Cerebellar nuclear complex (tissue), 1 donor: ENCODE results near the gene RFX1.
"Not testable (repeated sequence)": the region's sequence is repeated elsewhere in the genome, so short reads cannot be mapped to it uniquely, and the experiment has no call there.

Experiments used
- DNase-seq, 2 experiments: peaks; one replicate each; lab custom pipeline; 2025; lab: John Stamatoyannopoulos, UW

The RFX1 gene

GRCh38 chr19:14006085-14006765, at the start of gene RFX1:
Gene RFX1, minus strand, starts transcription at chr19:14006320. Its CDS starts 12,477 bp downstream, at chr19:13993843.
- peak; percentile 97 to 99 for DNase-seq

GRCh38 chr19:14055396-14055795, 49.3 kb upstream of the RFX1 start:
- no peak for DNase-seq

DNA sequence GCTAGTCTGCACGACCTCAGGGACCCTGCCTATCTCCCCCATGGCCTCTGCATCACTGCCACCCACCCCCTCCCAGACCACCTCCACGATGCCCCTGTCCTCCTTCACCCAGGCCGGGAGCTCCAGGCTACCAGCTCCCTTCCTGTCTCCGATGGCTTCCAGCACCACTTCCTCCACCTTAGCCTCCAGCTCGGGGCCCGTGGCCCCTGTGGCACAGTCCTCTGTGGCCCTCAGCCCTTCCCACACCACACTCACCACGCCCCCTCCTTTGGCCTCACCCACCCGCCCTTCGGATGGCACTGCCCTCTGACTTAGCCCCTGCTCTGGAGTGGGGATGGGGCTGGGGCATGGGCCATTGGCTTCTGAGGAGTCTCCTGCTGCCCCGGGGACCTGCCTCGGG, 48.6 kb upstream of the RFX1 start:
- no peak for DNase-seq

- no peak for DNase-seq
Observed at GRCh38 chr19:14054099-14054498, 48.0 kb upstream of the RFX1 start.

- DNase-seq = no peak
Observed at GRCh38 chr19:14053500-14053899, 47.4 kb upstream of the RFX1 start.

DNA sequence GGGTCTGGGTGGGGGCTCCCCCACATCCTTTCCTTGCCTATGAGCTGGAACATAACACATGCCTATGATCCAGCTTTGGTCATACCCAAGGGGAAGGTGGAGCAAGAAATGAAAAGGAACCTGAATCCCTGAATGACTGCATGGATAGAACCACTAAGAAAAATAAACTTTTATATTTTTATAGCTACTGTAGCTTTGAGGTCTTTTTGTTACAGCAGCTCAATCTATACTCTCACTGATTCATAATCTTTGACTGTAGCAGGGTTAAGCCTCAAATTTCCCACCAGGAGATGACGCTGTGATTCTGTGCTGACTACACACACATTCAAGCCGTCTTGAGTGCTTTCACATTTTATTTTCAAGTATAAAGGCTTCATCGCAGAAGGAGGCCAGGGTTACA, 46.9 kb upstream of the RFX1 start:
- no peak for DNase-seq

GRCh38 chr19:14052470-14052869, 46.4 kb upstream of the RFX1 start:
- DNase-seq = no peak

DNA sequence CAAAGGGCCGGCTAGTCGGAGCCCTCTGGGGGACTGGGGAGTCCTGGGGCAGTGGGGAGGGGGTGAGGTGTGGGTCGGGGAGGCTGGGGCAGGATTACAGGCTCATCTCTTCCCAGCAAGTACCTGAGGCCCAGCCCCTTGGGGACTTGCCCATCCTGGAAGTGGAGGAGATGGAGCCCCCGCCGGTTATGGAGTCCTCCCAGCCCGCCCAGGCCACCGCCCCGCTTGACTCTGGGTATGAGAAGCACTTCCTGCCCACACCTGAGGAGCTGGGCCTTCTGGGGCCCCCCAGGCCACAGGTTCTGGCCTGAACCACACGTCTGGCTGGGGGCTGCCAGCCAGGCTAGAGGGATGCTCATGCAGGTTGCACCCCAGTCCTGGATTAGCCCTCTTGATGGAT, 45.9 kb upstream of the RFX1 start:
- DNase-seq = no peak

- not testable (repeated sequence) for DNase-seq
Observed at GRCh38 chr19:14050961-14051360, 44.8 kb upstream of the RFX1 start.

- DNase-seq = no peak
Observed at GRCh38 chr19:14050512-14050911, 44.4 kb upstream of the RFX1 start.

DNA sequence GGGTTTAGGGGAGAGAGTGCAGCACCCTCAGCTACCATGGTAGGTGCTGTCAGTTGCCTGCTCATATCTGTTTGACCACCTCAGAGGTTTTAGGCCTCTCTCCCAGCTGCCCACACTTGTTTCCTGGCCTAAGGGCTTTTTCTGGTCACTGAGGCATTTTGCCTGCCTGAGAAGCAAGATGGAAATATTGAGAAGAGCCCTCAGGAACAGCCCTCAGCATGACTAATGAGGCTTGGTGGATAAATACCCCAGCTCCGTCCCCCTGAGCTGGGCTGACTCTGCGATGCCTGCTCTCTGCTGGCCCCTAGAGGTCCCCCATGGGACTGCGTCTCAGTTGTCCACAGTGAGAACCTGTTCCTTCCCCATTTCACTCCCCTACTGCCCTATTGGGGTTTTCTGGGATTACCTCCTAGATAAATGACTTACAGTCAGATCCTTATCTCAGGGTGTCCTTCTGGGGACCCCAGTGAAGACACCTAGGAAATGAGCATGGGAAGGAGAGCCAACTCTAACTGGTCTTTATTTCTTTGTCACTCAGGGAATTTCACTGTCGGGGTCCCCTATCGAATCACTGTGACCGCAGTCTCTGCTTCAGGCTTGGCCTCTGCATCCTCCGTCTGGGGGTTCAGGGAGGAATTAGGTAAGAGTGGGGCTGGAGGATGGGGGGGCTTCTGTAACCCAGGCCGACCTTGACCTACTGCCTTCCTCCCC, 42.5 kb upstream of the RFX1 start:
- DNase-seq = no peak

- DNase-seq = not testable (repeated sequence)
Observed at GRCh38 chr19:14047866-14048265, 41.7 kb upstream of the RFX1 start.

DNA sequence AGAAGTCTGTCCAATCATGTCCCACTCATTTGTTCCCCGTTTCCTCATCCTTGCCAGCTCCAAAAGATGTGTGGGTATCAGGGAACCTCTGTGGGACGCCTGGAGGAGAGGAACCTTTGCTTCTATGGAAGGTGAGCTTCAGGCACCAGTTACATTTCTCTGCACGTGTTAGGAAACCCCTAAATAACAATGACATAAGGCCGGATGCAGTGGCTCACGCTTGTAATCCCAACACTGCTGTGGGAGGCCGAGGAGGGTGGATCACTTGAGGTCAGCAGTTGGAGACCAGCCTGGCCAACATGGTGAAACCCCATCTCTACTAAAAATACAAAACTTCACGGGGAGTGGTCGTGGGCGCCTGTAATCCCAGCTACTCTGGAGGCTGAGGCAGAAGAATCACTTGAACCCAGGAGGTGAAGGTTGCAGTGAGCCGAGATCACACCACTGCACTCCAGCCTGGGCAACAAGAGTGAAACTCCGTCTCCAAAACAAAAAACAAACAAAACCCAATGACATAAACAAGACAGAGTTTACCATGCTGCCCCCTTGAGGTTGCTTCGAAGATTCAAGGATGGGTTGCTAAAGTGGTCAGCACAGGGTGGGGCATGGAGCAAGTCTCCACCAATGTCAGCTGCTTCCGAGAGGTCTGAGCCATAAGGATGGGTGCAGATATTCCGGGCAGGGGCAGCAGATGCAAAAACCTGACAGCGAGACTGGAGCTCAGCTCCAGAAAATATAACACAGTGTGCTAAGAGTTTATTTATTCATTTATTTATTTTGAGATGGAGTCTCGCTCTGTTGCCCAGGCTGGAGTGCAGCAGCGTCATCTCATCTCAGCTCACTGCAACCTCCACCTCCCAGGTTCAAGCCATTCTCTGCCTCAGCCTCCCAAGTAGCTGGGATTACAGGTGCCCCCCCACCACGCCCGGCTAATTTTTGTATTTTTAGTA, 36.8 kb upstream of the RFX1 start:
- DNase-seq = peak in 1 of 2 experiments; percentile 35

DNA sequence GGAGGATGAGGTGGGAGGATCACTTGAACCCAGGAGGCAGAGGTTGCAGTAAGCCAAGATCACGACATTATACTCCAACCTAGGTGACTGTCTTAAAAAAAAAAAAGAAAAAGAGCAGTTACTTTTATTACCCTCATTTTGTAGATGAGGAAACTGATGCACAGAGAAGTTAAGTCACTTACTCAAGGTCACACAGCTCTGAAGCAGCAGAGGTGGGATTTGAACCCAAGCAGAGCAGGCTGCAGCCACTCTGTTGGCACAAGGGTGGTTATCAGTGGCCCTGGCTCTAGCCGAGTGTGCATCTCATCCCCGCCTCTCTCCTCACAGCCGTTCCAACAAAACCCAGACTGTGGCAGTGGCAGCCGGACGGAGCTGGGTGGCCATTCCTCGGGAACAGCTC, 33.1 kb upstream of the RFX1 start:
- DNase-seq = no peak

DNA sequence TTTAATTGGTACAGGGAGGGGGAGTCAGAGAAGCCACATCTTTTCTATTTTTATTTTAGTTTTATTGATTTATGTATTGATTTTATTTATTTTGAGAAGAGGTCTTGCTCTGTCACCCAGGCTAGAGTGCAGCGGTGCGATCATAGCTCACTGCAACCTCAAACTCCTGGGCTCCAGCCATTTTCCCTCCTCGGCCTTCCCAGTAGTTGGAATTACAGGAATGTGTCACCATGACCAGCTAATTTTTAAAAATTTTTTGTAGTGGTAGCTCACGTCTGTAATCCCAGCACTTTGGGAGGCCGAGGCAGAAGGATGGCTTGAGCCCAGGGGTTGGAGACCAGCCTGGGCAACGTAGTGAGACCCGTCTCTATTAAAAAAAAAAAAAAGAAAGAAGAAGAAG, 29.6 kb upstream of the RFX1 start:
- no peak for DNase-seq

- DNase-seq = not testable (repeated sequence)
Observed at GRCh38 chr19:14035159-14035558, 29.0 kb upstream of the RFX1 start.

GRCh38 chr19:14033946-14034345, 27.8 kb upstream of the RFX1 start:
- no peak for DNase-seq

GRCh38 chr19:14031719-14032480, 25.8 kb upstream of the RFX1 start, which contains the start of gene IL27RA:
Gene IL27RA, plus strand, starts transcription at chr19:14031762. Its CDS starts 111 bp downstream, at chr19:14031873.
- DNase-seq = no peak

- DNase-seq = no peak
Observed at GRCh38 chr19:14030997-14031718, 25.0 kb upstream of the RFX1 start.

DNA sequence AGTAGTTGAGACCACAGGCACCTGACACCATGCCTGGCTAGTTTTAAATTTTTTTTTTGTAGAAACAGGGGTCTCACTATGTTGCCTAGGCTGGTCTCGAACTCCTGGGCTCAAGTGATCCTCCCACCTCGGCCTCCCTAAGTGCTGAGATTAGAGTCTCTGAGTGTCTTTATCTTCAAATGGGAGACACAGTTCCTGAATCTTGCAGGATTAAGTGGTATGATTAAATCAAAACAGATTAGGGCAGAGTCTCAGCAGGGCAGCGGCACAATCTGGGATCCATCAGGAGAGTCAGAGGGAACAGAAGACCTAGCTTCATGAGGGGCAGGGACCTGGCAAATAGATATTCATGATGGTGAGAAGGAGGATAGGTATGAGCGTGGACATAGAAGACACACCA, 22.8 kb upstream of the RFX1 start:
- no peak for DNase-seq

- DNase-seq = no peak
Observed at GRCh38 chr19:14027856-14028450, 21.8 kb upstream of the RFX1 start, which contains the start of gene RLN3. Gene RLN3, plus strand, starts transcription at chr19:14028148. Its CDS starts 57 bp downstream, at chr19:14028205.
